Measurements from ENCODE around the gene TRPM7.
"Not testable (repeated sequence)": the region's sequence is repeated elsewhere in the genome, so short reads cannot be mapped to it uniquely, and the experiment has no call there.

The TRPM7 gene

GRCh38 chr15:50590288-50590687 is 96.3 kb downstream of the TRPM7 start:
- TF ChIP-seq CTCF (IDR thresholded peaks at IDR 0.05; ENCODE audit: insufficient read depth, low read length) (no peak), GABPA (IDR thresholded peaks at IDR 0.05; ENCODE audit: low read depth) (no peak), POLR2AphosphoS5 (IDR thresholded peaks at IDR 0.05; ENCODE audit: low read depth) (no peak), SPI1 (IDR thresholded peaks at IDR 0.05; ENCODE audit: borderline replicate concordance, low read depth) (no peak), REST (IDR thresholded peaks at IDR 0.05; ENCODE audit: insufficient replicate concordance, low read depth) (no peak)
- Histone ChIP-seq H3K4me3 (replicated peaks; ENCODE audit: insufficient read depth, low read length) (no peak overlapping the region), H3K27ac (replicated peaks) (no peak overlapping the region), H3K27me3 (ENCODE audit: insufficient read depth, poor library complexity, severe bottlenecking) (no peaks in the 10 kb centered on the region)
- DNase-seq (ENCODE audit: low read depth in 1 of 2, low spot score in 1 of 2), result no peak

- no peak overlapping the region for H3K4me3 ChIP-seq (replicated peaks; ENCODE audit: insufficient read depth, low read length)
- TF ChIP-seq SPI1 (IDR thresholded peaks at IDR 0.05; ENCODE audit: borderline replicate concordance, low read depth) (no peak), REST (IDR thresholded peaks at IDR 0.05; ENCODE audit: insufficient replicate concordance, low read depth) (no peak), POLR2AphosphoS5 (IDR thresholded peaks at IDR 0.05; ENCODE audit: low read depth) (no peak), CTCF (IDR thresholded peaks at IDR 0.05; ENCODE audit: insufficient read depth, low read length) (no peak), GABPA (IDR thresholded peaks at IDR 0.05; ENCODE audit: low read depth) (no peak)
- H3K27ac ChIP-seq (replicated peaks), result no peak overlapping the region
- DNase-seq (ENCODE audit: low read depth in 1 of 2, low spot score in 1 of 2), result no peak
- H3K27me3 ChIP-seq (ENCODE audit: insufficient read depth, poor library complexity, severe bottlenecking), result no peaks in the 10 kb centered on the region
Observed at GRCh38 chr15:50577492-50577891, 109.1 kb downstream of the TRPM7 start.

GRCh38 chr15:50576166-50576565 is 110.4 kb downstream of the TRPM7 start:
- no peaks in the 10 kb centered on the region for H3K27me3 ChIP-seq (ENCODE audit: insufficient read depth, poor library complexity, severe bottlenecking)
- no peak overlapping the region for H3K4me3 ChIP-seq (replicated peaks; ENCODE audit: insufficient read depth, low read length)
- no peak overlapping the region; the same call in 1 of the 2 replicates for H3K27ac ChIP-seq (replicated peaks)
- DNase-seq (ENCODE audit: low read depth in 1 of 2, low spot score in 1 of 2), result peak in 1 of 2 experiments; percentile 57
- no peak for TF ChIP-seq POLR2AphosphoS5 (IDR thresholded peaks at IDR 0.05; ENCODE audit: low read depth)

GRCh38 chr15:50573842-50574241 is 112.8 kb downstream of the TRPM7 start:
- H3K4me3 ChIP-seq (replicated peaks; ENCODE audit: insufficient read depth, low read length); H3K27me3 ChIP-seq (ENCODE audit: insufficient read depth, poor library complexity, severe bottlenecking): not testable (repeated sequence)
- peak; percentile 32 to 89 for DNase-seq (ENCODE audit: low read depth in 1 of 2, low spot score in 1 of 2)
- peak overlapping the region; percentile 46 for H3K27ac ChIP-seq (replicated peaks)

GRCh38 chr15:50563756-50564155 is 122.8 kb downstream of the TRPM7 start:
- H3K27ac ChIP-seq (replicated peaks), result no peak overlapping the region
- TF ChIP-seq GABPA (IDR thresholded peaks at IDR 0.05; ENCODE audit: low read depth) (no peak), POLR2AphosphoS5 (IDR thresholded peaks at IDR 0.05; ENCODE audit: low read depth) (no peak), REST (IDR thresholded peaks at IDR 0.05; ENCODE audit: insufficient replicate concordance, low read depth) (no peak), SPI1 (IDR thresholded peaks at IDR 0.05; ENCODE audit: borderline replicate concordance, low read depth) (no peak), CTCF (IDR thresholded peaks at IDR 0.05; ENCODE audit: insufficient read depth, low read length) (no peak)
- H3K4me3 ChIP-seq (replicated peaks; ENCODE audit: insufficient read depth, low read length), result no peak overlapping the region
- no peak for DNase-seq (ENCODE audit: low read depth in 1 of 2, low spot score in 1 of 2)
- H3K27me3 ChIP-seq (ENCODE audit: insufficient read depth, poor library complexity, severe bottlenecking), result no peaks in the 10 kb centered on the region
